SK-N-SH treated with all-trans-retinoic acid at 6 μM for 48 hours (cell line): ENCODE data around the gene NR2E1.

Experiments used
- ATAC-seq: fragments of 200-7000 bp; cut with Tn5 transposase; 3 replicates; pipeline ENCODE4 v1.9.1; 2020; ENCODE audit warnings: mild to moderate bottlenecking, moderate library complexity
- ARNTL ChIP-seq: fragments of 450-650 bp; formaldehyde crosslinking; IDR thresholded peaks from 2 replicates; pipeline ENCODE4 v1.5.0; 2020; ENCODE audit warnings: low read depth, mild to moderate bottlenecking, moderate library complexity, borderline replicate concordance
- BACH2 ChIP-seq: fragments of 250-450 bp; sonication (Bioruptor Pico); IDR thresholded peaks from 2 replicates; pipeline ENCODE4 v1.9.0; 2021; ENCODE audit warnings: mild to moderate bottlenecking, borderline replicate concordance
- CREB5 ChIP-seq: fragments of 250-450 bp; sonication (Bioruptor Pico); IDR thresholded peaks from 2 replicates; pipeline ENCODE4 v1.5.1; 2020; ENCODE audit warnings: low read depth, mild to moderate bottlenecking, moderate library complexity
- CSDC2 ChIP-seq: fragments of 250-450 bp; sonication (Bioruptor Pico); IDR thresholded peaks from 2 replicates; pipeline ENCODE4 v1.5.0; 2020; ENCODE audit warnings: mild to moderate bottlenecking, moderate library complexity
- CSRNP3 ChIP-seq: fragments of 250-450 bp; sonication (Bioruptor Pico); IDR thresholded peaks from 2 replicates; pipeline ENCODE4 v1.5.1; 2021; ENCODE audit warnings: mild to moderate bottlenecking, moderate library complexity
- ESRRG ChIP-seq: fragments of 250-450 bp; sonication (Bioruptor Pico); IDR thresholded peaks from 2 replicates; pipeline ENCODE4 v1.6.1; 2021; ENCODE audit warnings: mild to moderate bottlenecking
- GLIS3 ChIP-seq: fragments of 250-450 bp; sonication (Bioruptor Pico); IDR thresholded peaks from 2 replicates; pipeline ENCODE4 v1.5.0; 2020; ENCODE audit warnings: mild to moderate bottlenecking, moderate library complexity
- ISL1 ChIP-seq: fragments of 250-450 bp; sonication (Bioruptor Pico); IDR thresholded peaks from 2 replicates; pipeline ENCODE4 v2.1.2; 2022; ENCODE audit warnings: mild to moderate bottlenecking, moderate library complexity
- OSR1 ChIP-seq: fragments of 250-450 bp; sonication (Bioruptor Pico); IDR thresholded peaks from 2 replicates; pipeline ENCODE4 v1.8.0; 2022; ENCODE audit warnings: moderate library complexity, mild to moderate bottlenecking, inconsistent platforms
- POU6F1 ChIP-seq: fragments of 250-450 bp; sonication (Bioruptor Pico); IDR thresholded peaks from 2 replicates; pipeline ENCODE4 v1.8.0; 2021; ENCODE audit warnings: low read depth, mild to moderate bottlenecking, moderate library complexity, borderline replicate concordance
- PPARA ChIP-seq: fragments of 250-450 bp; sonication (Bioruptor Pico); IDR thresholded peaks from 2 replicates; pipeline ENCODE4 v1.5.0; 2020; ENCODE audit warnings: mild to moderate bottlenecking, borderline replicate concordance
- RARB ChIP-seq: fragments of 250-450 bp; sonication (Bioruptor Pico); IDR thresholded peaks from 2 replicates; pipeline ENCODE4 v1.8.0; 2021; ENCODE audit warnings: mild to moderate bottlenecking, moderate library complexity
- SNAI2 ChIP-seq: fragments of 250-450 bp; sonication (Bioruptor Pico); IDR thresholded peaks from 2 replicates; pipeline ENCODE4 v1.5.0; 2020; ENCODE audit warnings: mild to moderate bottlenecking, moderate library complexity
- TOX ChIP-seq: fragments of 250-450 bp; sonication (Bioruptor Pico); IDR thresholded peaks from 2 replicates; pipeline ENCODE4 v1.8.0; 2021; ENCODE audit warnings: mild to moderate bottlenecking, moderate library complexity, borderline replicate concordance
- TSHZ2 ChIP-seq: fragments of 250-450 bp; sonication (Bioruptor Pico); IDR thresholded peaks from 2 replicates; pipeline ENCODE4 v1.5.0; 2020; ENCODE audit warnings: mild to moderate bottlenecking, moderate library complexity
- ZC3H10 ChIP-seq: fragments of 250-450 bp; sonication (Bioruptor Pico); IDR thresholded peaks from 2 replicates; pipeline ENCODE4 v1.5.1; 2021; ENCODE audit warnings: mild to moderate bottlenecking, moderate library complexity
- ZFP3 ChIP-seq: fragments of 250-450 bp; sonication (Bioruptor Pico); IDR thresholded peaks from 2 replicates; pipeline ENCODE4 v1.5.0; 2020; ENCODE audit warnings: mild to moderate bottlenecking, moderate library complexity
- ZFP30 ChIP-seq: fragments of 450-650 bp; formaldehyde crosslinking; IDR thresholded peaks from 2 replicates; pipeline ENCODE4 v1.5.0; 2022; ENCODE audit warnings: mild to moderate bottlenecking, moderate library complexity
- ZNF565 ChIP-seq: fragments of 450-650 bp; formaldehyde crosslinking; conservative IDR thresholded peaks from 2 replicates; pipeline ENCODE4 v1.5.0; 2020; ENCODE audit warnings: low read depth, mild to moderate bottlenecking, moderate library complexity
- ZNF70 ChIP-seq: fragments of 450-650 bp; formaldehyde crosslinking; IDR thresholded peaks from 2 replicates; pipeline ENCODE4 v1.5.0; 2020; ENCODE audit warnings: mild to moderate bottlenecking, moderate library complexity
- ZNF8 ChIP-seq: fragments of 450-650 bp; formaldehyde crosslinking; IDR thresholded peaks from 2 replicates; pipeline ENCODE4 v1.5.0; 2020; ENCODE audit warnings: mild to moderate bottlenecking, moderate library complexity

The NR2E1 gene

GRCh38 chr6:108134213-108134970 is 31.4 kb upstream of the NR2E1 start:
- TF ChIP-seq OSR1 (CRISPR knock-in tag) (no peak), ZNF70 (CRISPR knock-in tag) (no peak), POU6F1 (CRISPR knock-in tag) (no peak), ZC3H10 (CRISPR knock-in tag) (no peak), TOX (CRISPR knock-in tag) (no peak), SNAI2 (CRISPR knock-in tag) (no peak)
- ATAC-seq: no peak

GRCh38 chr6:108142240-108142639 is 23.6 kb upstream of the NR2E1 start:
- TF ChIP-seq GLIS3 (CRISPR knock-in tag): no peak
- TF ChIP-seq ZFP3: no peak
- TF ChIP-seq ARNTL (CRISPR knock-in tag): no peak
- TF ChIP-seq OSR1 (CRISPR knock-in tag): no peak
- no peak for TF ChIP-seq POU6F1 (CRISPR knock-in tag)
- TF ChIP-seq ZFP30 (CRISPR knock-in tag): no peak
- no peak for TF ChIP-seq ZNF565 (CRISPR knock-in tag)
- no peak for TF ChIP-seq PPARA (CRISPR knock-in tag)
- TF ChIP-seq RARB (CRISPR knock-in tag): no peak
- no peak for TF ChIP-seq CREB5 (CRISPR knock-in tag)
- no peak for TF ChIP-seq SNAI2 (CRISPR knock-in tag)
- no peak for TF ChIP-seq BACH2 (CRISPR knock-in tag)
- no peak for TF ChIP-seq ZNF70 (CRISPR knock-in tag)
- ATAC-seq: no peak

GRCh38 chr6:108145639-108146038 is 20.2 kb upstream of the NR2E1 start:
- ATAC-seq: no peak
- TF ChIP-seq TOX (CRISPR knock-in tag) (no peak), PPARA (CRISPR knock-in tag) (no peak), POU6F1 (CRISPR knock-in tag) (no peak), SNAI2 (CRISPR knock-in tag) (no peak), ISL1 (no peak), ARNTL (CRISPR knock-in tag) (no peak), BACH2 (CRISPR knock-in tag) (no peak), CREB5 (CRISPR knock-in tag) (no peak), ZNF8 (CRISPR knock-in tag) (no peak), ESRRG (no peak), CSDC2 (CRISPR knock-in tag) (no peak), GLIS3 (CRISPR knock-in tag) (no peak), ZNF565 (CRISPR knock-in tag) (no peak), RARB (CRISPR knock-in tag) (no peak), ZNF70 (CRISPR knock-in tag) (no peak), TSHZ2 (CRISPR knock-in tag) (no peak), CSRNP3 (CRISPR knock-in tag) (no peak), OSR1 (CRISPR knock-in tag) (no peak), ZFP30 (CRISPR knock-in tag) (no peak)
